LNCaP clone FGC (cell line): ENCODE data around the gene NTPCR.

ENCODE experiments used
- DNase-seq: peaks from one replicate; pipeline ENCODE4 v3.0.0-alpha.2; 2011; ENCODE audit warnings: low read depth
- H3K4me3 ChIP-seq: 2 replicates; pipeline ENCODE4 v1.5.1; 2011; ENCODE audit warnings: mild to moderate bottlenecking, low read depth, low read length, control low read depth
- TF ChIP-seq, protein P1 (sequence below): IDR thresholded peaks from 2 replicates; pipeline ENCODE4 v1.5.1; 2012; ENCODE audit warnings: mild to moderate bottlenecking; ENCODE audit not compliant: control insufficient read depth, insufficient read depth; ENCODE audit errors: extremely low read depth

NTPCR gene

GRCh38 chr1:233022246-233022645 is 71.8 kb downstream of the NTPCR start:
- DNase-seq = no peak
- no peak overlapping the region for H3K4me3 ChIP-seq
- TF ChIP-seq, protein P1, sequence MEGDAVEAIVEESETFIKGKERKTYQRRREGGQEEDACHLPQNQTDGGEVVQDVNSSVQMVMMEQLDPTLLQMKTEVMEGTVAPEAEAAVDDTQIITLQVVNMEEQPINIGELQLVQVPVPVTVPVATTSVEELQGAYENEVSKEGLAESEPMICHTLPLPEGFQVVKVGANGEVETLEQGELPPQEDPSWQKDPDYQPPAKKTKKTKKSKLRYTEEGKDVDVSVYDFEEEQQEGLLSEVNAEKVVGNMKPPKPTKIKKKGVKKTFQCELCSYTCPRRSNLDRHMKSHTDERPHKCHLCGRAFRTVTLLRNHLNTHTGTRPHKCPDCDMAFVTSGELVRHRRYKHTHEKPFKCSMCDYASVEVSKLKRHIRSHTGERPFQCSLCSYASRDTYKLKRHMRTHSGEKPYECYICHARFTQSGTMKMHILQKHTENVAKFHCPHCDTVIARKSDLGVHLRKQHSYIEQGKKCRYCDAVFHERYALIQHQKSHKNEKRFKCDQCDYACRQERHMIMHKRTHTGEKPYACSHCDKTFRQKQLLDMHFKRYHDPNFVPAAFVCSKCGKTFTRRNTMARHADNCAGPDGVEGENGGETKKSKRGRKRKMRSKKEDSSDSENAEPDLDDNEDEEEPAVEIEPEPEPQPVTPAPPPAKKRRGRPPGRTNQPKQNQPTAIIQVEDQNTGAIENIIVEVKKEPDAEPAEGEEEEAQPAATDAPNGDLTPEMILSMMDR = no peak

DNA sequence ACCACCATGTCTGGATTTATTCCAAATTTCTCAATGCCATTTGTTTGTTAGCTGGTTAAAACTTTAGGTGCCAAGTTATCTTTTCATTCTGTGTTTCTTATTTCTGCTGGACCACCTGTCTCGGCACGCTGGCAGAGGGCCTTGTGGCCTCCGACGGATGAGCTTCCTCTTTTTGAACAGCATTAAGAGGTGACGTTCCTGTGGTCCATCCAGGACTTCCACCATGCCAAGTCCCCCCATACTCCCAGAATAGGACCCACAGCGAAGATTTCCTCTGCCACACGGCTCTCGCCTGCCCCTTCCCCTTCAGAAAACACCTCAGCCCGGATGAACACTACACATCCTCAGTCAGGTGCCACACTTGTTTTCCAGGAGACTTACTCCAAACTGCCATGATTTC is 73.8 kb downstream of the NTPCR start:
- DNase-seq = no peak
- H3K4me3 ChIP-seq = peak overlapping the region; percentile 47
- TF ChIP-seq, protein P1 = no peak

DNA sequence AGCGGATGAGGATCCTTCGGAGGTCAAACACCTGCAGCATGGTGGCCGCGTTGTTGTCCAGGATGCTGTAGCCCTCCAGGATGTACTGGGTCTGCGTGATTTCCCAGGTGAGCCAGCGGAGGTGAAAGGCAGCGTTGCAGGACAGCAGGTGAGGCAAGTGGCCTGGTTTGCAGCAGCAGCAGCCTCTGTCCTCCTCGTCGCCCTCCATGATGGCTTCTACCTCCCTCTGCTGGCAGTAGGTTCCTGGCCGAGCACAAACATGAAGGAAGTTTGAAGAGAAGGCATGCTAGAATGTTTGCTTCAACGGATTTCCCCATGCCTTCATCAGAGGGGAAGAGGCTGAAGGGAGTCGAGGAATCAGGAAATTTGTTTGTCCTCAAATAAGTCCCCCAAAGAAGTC is 74.7 kb downstream of the NTPCR start:
- DNase-seq = peak; percentile 80
- peak overlapping the region; percentile 47 for H3K4me3 ChIP-seq
- TF ChIP-seq, protein P1 = peak; percentile 78

GRCh38 chr1:233025567-233025966 is 75.2 kb downstream of the NTPCR start:
- peak; percentile 99 for DNase-seq
- TF ChIP-seq, protein P1 = no peak
- H3K4me3 ChIP-seq = peak overlapping the region; percentile 47

DNA sequence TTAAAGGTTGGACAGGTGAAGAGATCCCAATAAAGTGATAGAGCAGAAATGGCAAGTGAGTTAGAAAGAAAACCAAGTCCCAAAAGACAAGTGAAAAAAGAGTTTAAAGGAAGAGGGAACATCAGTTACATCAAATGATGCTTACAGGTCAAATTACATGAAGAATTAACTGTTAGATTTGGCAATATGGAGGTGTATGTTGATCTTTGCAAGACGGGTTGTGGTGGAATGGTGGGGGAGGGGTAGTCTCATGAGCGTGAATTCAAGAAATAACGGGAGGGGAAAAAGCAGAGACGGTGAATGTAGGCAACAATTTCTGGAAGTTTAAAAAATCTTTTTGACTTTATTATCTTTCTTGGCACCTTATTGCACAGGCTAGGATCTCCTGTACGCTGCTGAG is 76.6 kb downstream of the NTPCR start:
- no peak overlapping the region for H3K4me3 ChIP-seq
- no peak for DNase-seq
- TF ChIP-seq, protein P1 = no peak

DNA sequence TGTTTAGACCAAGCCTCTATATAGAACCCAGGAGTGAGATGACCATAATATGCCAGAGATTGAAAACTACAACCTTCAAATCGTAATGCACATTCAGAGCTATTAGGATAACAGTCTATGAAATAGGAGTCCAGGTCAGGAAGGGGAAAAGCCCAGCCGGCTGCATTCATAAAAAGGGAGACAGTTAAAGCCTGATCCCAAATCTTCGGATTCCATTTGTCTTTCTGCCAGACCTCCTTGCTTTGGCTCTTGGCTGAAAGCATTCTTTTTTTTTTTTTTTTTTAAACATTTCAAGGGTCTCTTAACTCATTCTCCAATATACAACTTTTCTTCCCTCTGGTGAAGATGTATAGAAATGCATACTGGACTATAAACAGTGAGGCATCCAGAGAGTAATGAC is 81.1 kb downstream of the NTPCR start:
- no peak for DNase-seq
- H3K4me3 ChIP-seq = no peak overlapping the region
- TF ChIP-seq, protein P1 = no peak

DNA sequence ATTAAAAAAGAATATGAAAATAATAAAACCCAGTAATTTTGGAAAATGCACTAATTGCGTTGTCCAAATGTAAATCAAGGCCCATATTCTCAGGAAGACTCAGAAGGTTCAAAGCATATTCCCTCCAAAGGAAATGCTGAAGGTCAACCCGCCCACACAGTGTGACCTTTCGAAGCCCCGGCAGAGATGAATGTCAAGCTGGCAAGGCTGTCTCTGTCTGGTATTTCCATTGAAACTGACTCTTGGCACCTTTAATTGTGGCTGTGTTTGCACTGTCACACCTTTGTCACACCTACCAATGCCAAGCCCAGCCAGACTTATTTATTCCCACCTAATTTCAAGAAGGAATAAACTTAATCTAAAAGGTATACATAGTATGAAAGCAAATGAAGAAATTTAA is 82.5 kb downstream of the NTPCR start:
- DNase-seq = no peak
- H3K4me3 ChIP-seq = no peak overlapping the region

More for the DNA sequence above, 82.5 kb downstream of the NTPCR start:
- TF ChIP-seq, protein P1 = no peak
